ENCODE results near the gene BNIP3.

BNIP3 gene

GRCh38 chr10:131949041-131949862, 32.5 kb downstream of the BNIP3 start:
- DNase-seq, result no peak

DNA sequence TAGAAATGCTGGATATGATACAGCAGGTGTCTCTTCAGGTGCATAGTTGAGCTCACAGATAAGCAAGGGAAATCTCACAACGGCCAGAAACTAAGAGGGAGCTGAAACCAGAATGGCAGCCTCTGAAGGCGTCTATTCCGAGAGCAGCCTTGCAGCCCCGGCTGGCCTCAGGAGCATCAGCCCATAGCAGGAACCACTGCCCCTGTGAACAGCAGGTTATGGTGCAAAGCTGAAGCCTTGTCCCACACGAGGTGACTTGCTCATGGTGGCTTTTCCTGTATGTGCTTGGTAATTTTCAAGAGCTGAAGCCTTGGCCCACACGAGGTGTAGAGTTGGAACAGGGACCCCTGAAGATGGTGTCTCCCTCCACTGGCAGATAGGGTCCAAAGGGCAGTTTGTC, 33.2 kb downstream of the BNIP3 start:
- DNase-seq, result no peak

- DNase-seq, result no peak
These were observed 33.9 kb downstream of the BNIP3 start for GRCh38 chr10:131947631-131948347.

GRCh38 chr10:131946880-131947279, 34.8 kb downstream of the BNIP3 start:
- DNase-seq, result no peak

- DNase-seq, result no peak
These were observed 35.4 kb downstream of the BNIP3 start for GRCh38 chr10:131946321-131946751.

DNA sequence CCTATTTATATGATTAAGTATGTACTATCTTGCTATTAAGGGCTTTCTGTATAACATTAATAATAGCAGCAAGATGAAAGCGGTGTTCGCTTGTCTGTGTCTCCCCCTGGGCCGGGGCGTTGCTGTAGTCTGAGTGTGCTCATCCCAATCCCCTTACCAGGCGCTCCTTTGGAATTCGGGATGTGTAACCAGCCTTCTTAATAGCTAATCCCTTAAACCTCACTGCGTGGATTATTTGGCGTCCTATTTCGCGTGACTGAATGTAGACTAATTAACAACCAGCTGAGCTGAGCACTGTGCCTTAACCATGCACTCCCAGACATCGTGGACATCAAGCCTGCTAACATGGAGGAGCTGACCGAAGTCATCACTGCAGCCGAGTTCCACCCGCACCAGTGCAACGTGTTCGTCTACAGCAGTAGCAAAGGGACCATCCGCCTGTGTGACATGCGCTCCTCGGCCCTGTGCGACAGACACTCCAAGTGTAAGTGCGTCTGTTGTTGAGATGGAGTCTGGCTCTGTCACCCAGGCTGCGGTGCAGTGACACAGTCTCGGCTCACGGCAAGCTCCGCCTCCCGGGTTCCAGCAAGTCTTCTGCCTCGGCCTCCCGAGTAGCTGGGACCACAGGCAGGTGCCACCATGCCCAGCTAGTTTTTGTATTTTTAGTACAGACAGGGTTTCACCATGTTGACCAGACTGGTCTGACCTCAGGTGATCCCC, 36.6 kb downstream of the BNIP3 start:
- no peak for DNase-seq

DNA sequence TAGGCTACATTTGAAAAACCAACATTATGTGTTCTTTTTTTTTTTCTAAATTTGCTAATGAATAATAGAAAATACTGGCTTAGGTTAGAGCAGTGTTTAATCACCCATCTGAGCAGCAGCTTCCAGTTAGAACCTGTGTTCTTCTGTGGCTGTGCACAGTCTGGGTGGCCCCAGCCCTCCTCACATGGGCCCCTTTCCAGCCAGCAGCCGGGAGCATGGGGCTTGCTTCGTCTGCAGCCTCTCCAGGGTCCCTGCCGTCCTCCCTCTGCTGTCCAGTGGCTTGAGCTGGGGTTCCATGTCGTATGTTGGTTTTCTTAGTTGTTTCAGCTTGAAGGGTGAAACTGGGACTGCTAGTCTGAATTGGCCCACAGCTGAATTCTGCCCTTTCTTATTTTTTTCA, 37.3 kb downstream of the BNIP3 start:
- no peak for DNase-seq

DNA sequence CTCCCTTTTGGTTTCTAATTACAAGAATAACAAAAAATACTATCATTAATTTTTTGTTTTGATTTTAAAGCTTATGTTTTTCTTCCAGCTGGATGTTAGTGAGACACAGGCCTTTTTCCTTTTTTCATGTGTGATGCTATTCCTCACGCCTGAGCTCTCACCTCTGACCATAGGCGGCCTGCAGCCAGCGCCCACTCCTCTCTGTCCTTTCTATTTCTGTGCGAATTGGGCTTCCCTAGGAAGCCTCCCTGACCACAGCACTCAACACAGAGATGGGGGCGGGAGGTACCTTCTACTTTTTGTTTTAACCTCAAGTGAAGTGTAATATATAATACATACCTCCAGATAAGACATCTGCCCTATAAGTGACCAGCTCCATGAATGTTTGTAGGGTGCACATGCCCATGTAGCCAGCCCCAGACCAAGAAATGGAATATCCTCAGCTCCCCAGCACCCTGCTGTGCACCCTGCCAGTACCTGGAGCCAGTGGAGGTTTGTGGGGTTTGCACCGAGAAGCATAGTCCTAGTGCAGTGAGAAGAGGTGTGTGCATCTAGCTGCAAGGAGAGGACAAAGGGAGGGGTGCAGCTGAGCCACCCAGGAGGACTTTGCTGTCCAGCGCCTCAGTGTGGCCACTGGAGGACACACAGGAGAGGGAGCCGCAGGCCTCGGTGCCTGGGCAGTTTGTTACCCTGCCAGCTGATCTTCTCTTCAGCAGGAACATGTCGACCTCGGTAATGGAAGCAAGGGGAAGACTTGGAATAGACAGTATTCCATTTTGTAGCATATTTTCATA, 38.5 kb downstream of the BNIP3 start:
- DNase-seq, result no peak

DNA sequence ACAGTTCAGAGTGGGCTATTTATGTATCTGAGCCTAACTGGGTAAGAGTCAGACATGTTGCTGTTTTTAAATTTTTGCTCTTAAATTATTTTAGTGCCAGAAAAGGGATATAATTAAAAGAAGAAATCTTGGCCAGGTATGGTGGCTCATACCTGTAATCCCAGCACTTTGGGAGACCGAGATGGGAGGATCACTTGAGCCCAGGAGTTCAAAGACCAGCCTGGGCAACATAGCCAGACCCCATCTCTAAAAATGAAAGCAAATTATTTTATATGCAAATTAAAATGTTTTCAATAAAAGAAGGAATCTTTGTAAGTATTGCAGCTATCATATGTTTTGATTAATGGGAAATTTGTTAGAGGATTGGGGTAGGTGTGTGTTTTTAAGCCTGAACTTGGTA, 39.3 kb downstream of the BNIP3 start:
- no peak for DNase-seq

DNA sequence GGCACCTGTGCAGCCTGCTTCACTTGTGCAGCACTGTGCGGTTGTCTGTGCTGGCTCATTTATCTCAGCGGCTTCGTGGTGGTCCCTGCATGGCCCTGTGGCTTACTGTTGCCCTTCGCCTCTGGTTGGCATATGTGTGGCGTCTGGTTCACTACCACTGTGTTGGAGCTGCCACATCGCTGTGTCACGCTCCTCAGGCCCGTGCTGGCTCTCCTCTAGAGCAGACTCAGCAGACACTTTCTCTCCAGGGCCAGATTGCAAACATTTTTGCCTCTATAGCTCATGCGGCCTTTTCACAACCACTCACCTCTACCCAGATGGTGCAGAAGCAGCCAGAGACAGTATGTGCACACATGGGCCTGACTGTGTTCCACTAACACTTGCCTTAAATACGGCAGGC, 43.0 kb downstream of the BNIP3 start:
- no peak for DNase-seq

DNA sequence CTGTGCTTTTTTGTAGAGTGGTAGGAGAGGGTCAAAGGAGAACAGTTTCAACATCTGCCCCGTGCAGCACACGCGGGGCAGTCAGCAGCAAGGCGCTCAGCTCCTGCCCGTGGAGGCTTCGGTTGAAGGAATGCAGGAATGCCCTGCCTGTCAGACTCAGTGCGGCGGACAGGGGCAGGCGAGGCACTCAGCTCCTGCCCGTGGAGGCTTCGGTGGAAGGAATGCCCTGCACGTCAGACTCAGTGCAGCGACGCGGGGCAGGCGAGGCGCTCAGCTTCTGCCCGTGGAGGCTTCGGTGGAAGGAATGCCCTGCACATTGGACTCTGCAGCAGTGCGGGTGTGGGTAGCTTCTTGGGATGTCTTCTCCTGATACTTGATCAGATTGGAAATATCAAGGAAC, 43.9 kb downstream of the BNIP3 start:
- no peak for DNase-seq

DNA sequence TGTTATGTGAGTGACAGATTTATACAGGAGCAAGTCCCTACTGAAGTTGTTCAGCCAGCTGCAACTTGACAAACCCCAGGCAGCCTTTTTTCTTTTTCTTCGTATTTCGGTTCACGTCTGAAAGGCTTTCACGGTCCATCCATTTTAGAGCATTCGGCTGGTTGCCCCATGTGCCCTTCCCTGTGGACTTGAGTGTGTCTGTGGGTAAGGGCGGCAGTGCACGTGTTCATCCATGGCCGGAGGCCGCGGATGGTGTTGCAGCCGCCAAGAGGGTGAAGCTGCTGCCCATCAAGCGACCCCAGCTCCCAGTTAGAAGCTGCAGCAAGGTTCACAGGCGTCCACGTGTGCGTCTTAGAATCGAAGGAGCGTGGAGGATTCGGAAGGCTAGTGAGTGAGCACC, 45.0 kb downstream of the BNIP3 start:
- DNase-seq, result no peak

DNA sequence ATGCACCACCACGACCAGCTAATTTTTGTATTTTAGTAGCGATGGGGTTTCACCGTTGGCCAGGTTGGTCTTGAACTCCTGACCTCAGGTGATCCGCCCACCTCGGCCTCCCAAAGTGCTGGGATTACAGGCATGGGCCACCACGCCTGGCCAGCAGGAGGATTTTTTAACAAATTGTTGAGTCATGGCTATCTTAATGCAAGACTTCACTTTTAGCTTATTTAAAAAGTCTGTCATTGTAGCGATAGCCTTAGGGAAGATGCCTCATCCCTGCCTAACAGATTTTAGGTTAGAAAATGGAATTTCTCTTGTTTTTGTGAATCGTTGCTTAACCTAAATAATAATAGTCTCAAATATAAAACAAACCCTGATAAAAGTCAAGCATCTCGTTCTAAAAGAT, 45.4 kb downstream of the BNIP3 start:
- DNase-seq, result no peak

- DNase-seq, result no peak
These were observed 46.5 kb downstream of the BNIP3 start for GRCh38 chr10:131935260-131935659.

- DNase-seq, result no peak
These were observed 47.0 kb downstream of the BNIP3 start for GRCh38 chr10:131934769-131935168.

GRCh38 chr10:131933696-131934086, 48.0 kb downstream of the BNIP3 start:
- no peak for DNase-seq

DNA sequence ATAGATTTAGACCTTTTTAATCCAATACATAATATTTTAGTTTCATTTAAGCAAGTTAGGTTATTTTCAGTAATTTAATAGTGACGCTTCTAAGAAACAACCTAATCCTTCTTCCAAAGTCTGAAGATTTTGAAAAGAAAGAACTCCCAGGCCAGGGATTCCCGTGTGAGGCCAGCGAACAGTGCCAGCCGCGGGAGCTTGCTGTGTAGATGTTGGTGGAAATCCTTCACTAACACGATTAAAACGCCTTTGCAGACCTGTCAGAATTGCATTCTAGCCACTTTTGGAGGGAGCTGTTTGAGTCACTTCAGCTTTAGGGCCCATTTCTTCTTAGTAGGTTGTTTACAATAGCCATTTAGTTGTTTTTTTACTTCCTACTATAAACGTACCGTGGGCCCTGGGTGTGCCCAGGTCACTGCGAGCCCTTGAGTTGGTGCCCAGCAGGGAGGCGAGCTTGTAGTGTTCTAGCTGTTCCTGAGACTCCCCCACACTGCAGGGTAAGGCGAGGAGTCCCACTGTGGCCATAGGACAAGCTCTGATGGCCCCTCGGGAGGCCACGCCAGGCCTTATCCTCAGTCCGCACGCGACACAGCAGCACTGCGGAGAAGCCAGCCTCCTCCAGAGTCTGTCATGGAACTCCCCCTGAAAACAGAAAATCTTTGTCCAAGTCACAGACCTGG, 48.6 kb downstream of the BNIP3 start:
- no peak for DNase-seq

GRCh38 chr10:131931981-131932380, 49.7 kb downstream of the BNIP3 start:
- no peak for DNase-seq

DNA sequence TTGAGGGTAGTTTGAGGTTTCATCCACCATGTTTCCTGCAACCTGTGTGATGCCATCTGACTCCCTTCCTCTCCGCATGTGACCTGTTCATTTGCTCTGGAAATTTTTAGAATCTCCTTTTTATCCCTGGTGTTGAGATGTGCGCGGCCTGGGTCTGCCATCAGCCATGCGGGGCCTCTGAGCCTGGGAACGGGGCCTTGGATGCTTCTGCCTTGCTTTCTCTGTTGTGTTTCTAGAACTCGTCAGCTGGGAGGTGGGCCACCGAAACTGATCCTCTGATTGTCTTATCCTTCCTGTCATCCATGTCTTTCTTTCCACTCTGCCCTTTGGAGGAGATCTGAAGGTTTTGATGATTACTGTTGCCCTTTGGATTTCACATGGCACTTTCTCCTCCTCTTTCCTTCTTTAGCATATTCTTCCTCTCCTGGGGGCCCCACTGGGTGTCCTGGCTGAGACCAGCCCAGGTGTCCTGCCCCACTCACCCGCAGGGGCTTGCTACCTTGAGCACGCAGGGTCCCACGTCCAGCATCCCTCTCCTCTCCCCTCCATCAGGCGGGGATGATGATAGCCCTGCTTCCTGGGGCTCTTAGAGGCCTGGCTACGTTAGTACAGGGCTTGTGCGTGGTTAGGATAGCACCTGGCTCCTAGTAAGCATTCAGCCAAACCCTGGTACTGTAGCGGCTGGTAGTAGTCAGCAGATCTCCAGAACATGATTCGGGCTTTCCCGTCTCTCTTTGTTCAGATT, 51.0 kb downstream of the BNIP3 start:
- no peak for DNase-seq

GRCh38 chr10:131930150-131930549, 51.6 kb downstream of the BNIP3 start:
- no peak for DNase-seq

DNA sequence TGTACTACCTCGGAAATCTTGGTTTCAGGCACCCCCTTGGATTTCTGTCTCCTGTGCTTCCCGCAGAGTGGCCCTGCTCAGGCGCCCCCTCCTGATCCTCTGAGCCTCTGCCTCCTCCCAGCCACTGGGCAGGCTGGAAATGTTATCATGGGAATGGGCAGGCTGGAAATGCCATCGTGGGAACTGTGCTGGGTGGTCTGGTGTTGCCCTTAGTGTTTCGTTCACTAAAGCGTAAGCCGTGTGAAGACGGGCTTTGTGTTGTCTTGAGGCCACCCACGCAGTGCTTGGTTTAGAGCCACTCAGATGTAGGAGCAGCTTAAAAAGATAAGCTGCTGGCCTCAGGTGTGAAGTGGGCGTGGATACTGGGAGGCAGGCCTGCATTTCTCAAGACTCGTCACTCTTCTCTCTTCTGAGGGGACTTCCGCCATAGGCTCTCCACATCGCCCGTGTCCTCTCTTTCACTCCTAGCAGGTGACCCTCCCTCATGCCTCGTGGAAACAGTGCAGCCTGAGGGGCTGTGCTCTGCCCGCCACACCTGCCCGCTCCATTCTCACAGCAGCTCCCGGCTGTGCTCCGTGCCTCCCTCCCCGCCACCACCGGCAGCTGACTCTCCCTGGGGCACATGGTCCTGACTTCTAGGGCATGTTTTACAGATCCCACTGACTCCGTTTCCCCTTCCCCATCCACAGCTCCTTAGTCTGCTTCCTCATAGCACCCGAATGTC, 52.4 kb downstream of the BNIP3 start:
- no peak for DNase-seq
